OCI-LY7 (cell line): ENCODE measurements around the gene CYP4F2. TPM values are rescaled to one million over a fixed set of nuclear protein-coding genes. Genes with fewer than 3 reads are reported as not detected.

Source experiments
- BruUV-seq: library from RNA; stranded (reverse); fragments of 400-500 nt; replicated peaks from 2 replicates; lab custom pipeline; 2021; lab: Mats Ljungman, UMichigan
- CTCF ChIA-PET: fragments of 300-600 bp; sonication (Branson Sonifier 250); formaldehyde crosslinking; loops from one replicate; lab custom pipeline; 2022; ENCODE audit warnings: antibody characterized with exemption; ENCODE audit not compliant: unreplicated experiment; lab: Charles Lee
- POLR2A ChIA-PET: fragments of 300-600 bp; sonication (Branson Sonifier 250); formaldehyde crosslinking; loops from one replicate; lab custom pipeline; 2022; ENCODE audit warnings: antibody characterized with exemption; lab: Charles Lee
- DNase-seq: peaks from one replicate; pipeline ENCODE4 v3.0.0-alpha.2; 2015; ENCODE audit warnings: low spot score
- H2AFZ ChIP-seq: fragments of 200-600 bp; sonication (generic), shearing (Covaris generic); 2 replicates; pipeline ENCODE4 v1.6.1; 2014; ENCODE audit warnings: mild to moderate bottlenecking, antibody characterized with exemption, low read length, moderate library complexity
- H3K27ac ChIP-seq: fragments of 200-600 bp; sonication (generic); 2 replicates; pipeline ENCODE4 v1.5.1; 2014; ENCODE audit warnings: mixed run types, low read depth, mild to moderate bottlenecking, moderate library complexity, low read length, inconsistent platforms; ENCODE audit not compliant: poor library complexity, severe bottlenecking
- H3K36me3 ChIP-seq: fragments of 200-600 bp; sonication (generic); 2 replicates; pipeline ENCODE4 v1.6.1; 2014; ENCODE audit warnings: mild to moderate bottlenecking, antibody characterized with exemption, low read length, moderate library complexity, mixed read lengths; ENCODE audit not compliant: insufficient read depth
- H3K4me1 ChIP-seq: fragments of 200-600 bp; sonication (generic); 2 replicates; pipeline ENCODE4 v1.5.1; 2014; ENCODE audit warnings: mild to moderate bottlenecking, low read length; ENCODE audit not compliant: insufficient read depth, poor library complexity, severe bottlenecking
- H3K4me2 ChIP-seq: fragments of 200-600 bp; sonication (generic); 2 replicates; pipeline ENCODE4 v1.6.1; 2014; ENCODE audit warnings: mild to moderate bottlenecking, low read length
- H3K4me3 ChIP-seq: fragments of 200-600 bp; sonication (generic); 2 replicates; pipeline ENCODE4 v1.5.1; 2014; ENCODE audit warnings: mild to moderate bottlenecking, low read depth, low read length; ENCODE audit not compliant: poor library complexity, severe bottlenecking
- H3K79me2 ChIP-seq: fragments of 200-600 bp; sonication (generic); 2 replicates; pipeline ENCODE4 v1.6.1; 2016; ENCODE audit warnings: low read depth, mild to moderate bottlenecking, low read length, moderate library complexity, mixed read lengths; ENCODE audit not compliant: insufficient read depth
- H3K9me2 ChIP-seq: fragments of 200-600 bp; sonication (generic); 2 replicates; pipeline ENCODE4 v1.6.1; 2016; ENCODE audit warnings: mild to moderate bottlenecking, low read length, mixed read lengths; ENCODE audit not compliant: insufficient read depth
- H3K9me3 ChIP-seq: fragments of 200-600 bp; sonication (generic); 2 replicates; pipeline ENCODE4 v1.6.1; 2014; ENCODE audit warnings: mild to moderate bottlenecking, mixed run types, low read length, mixed read lengths
- H4K20me1 ChIP-seq: fragments of 200-600 bp; sonication (generic); 2 replicates; pipeline ENCODE4 v1.6.1; 2014; ENCODE audit warnings: mild to moderate bottlenecking, antibody characterized with exemption, low read length, moderate library complexity, mixed read lengths; ENCODE audit not compliant: insufficient read depth
- EZH2phosphoT487 ChIP-seq: fragments of 200-600 bp; sonication (generic); IDR thresholded peaks from 2 replicates; pipeline ENCODE4 v1.6.1; 2018; ENCODE audit warnings: low read depth, borderline replicate concordance, mild to moderate bottlenecking, mixed run types, antibody characterized with exemption, low read length, moderate library complexity, mixed read lengths
- intact Hi-C: fragments of 100-400 bp; cut with micrococcal nuclease; formaldehyde crosslinking; loops from one replicate; pipeline ENCODE4 v1.10.0; 2022; ENCODE audit not compliant: unreplicated experiment
- total RNA-seq, 2 experiments: library from RNA; depleted of rRNA in 1 of 2; stranded (reverse); fragments of >200 nt in 1 of 2; shearing (Covaris generic) in 1 of 2; gene quantifications; 2 replicates each; pipeline ENCODE4 v1.2.3, GENCODE V29; 2014 to 2022
- TF ChIP-seq, protein P1 (sequence below): fragments of 200-600 bp; sonication (generic); conservative IDR thresholded peaks from 2 replicates; pipeline ENCODE4 v1.5.1; 2014; ENCODE audit warnings: mild to moderate bottlenecking, antibody characterized with exemption, low read length, moderate library complexity, mixed read lengths

CYP4F2 gene
- total RNA-seq, 2 experiments from 2014 or later: not detected

DNA sequence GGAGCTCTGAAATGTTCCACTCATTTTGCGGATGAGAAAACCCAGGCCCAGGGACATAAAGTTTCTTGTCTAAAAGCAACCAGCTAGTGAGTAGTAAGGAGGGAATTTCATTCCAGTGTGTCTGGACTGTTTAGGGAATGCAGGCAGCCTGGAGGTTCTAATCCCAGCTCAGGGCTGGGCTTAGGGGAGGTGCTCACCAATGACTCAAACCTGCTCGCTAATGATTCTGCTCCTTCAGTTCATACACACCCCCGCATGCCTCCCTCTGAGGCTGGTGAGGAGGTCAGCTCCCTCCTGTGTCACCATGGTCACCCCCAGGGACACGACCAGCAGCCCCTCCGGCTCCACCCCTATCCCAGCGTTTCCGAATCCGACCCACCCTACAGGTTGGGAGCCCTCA, 34.6 kb downstream of the CYP4F2 start:
- no peak overlapping the region for H2AFZ ChIP-seq
- H3K79me2 ChIP-seq: no peaks in the 10 kb centered on the region
- ChIA-PET CTCF (no interaction called here), POLR2A (no interaction called here)
- H4K20me1 ChIP-seq: no peaks in the 10 kb centered on the region
- H3K27ac ChIP-seq: no peak overlapping the region
- H3K36me3 ChIP-seq: no peaks in the 10 kb centered on the region
- H3K4me1 ChIP-seq: no peaks in the 10 kb centered on the region
- BruUV-seq: no TSS peak
- no peak for TF ChIP-seq EZH2phosphoT487
- TF ChIP-seq, protein P1, sequence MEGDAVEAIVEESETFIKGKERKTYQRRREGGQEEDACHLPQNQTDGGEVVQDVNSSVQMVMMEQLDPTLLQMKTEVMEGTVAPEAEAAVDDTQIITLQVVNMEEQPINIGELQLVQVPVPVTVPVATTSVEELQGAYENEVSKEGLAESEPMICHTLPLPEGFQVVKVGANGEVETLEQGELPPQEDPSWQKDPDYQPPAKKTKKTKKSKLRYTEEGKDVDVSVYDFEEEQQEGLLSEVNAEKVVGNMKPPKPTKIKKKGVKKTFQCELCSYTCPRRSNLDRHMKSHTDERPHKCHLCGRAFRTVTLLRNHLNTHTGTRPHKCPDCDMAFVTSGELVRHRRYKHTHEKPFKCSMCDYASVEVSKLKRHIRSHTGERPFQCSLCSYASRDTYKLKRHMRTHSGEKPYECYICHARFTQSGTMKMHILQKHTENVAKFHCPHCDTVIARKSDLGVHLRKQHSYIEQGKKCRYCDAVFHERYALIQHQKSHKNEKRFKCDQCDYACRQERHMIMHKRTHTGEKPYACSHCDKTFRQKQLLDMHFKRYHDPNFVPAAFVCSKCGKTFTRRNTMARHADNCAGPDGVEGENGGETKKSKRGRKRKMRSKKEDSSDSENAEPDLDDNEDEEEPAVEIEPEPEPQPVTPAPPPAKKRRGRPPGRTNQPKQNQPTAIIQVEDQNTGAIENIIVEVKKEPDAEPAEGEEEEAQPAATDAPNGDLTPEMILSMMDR: no peak
- intact Hi-C loops: no loop called here
- H3K4me2 ChIP-seq: no peak overlapping the region
- H3K9me2 ChIP-seq: no peaks in the 10 kb centered on the region
- no peak overlapping the region for H3K4me3 ChIP-seq
- DNase-seq: no peak
- H3K9me3 ChIP-seq: no peaks in the 10 kb centered on the region

DNA sequence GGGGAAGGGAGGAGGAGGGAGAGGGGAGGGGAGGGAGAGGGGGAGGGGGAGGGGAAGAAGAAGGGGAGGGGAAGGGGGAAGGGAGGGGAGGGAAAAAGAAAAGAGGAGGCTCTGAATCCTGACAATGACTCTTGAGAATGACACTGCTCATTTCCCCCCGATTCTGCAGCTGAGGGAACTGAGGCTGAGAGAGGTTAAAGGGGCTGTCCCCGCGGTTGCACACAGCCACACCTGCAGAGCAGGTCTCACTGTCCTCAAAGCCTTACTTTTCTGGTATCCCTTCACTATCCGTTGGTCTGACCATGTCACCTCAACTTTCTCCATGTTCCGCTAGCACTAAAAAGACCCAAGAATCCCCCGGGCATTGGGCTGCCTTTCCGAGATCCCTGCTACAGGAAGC, 35.4 kb downstream of the CYP4F2 start:
- no peak for DNase-seq
- H3K9me2 ChIP-seq: no peaks in the 10 kb centered on the region
- no TSS peak for BruUV-seq
- no peak overlapping the region for H3K4me3 ChIP-seq
- no peaks in the 10 kb centered on the region for H3K9me3 ChIP-seq
- TF ChIP-seq, protein P1: no peak
- TF ChIP-seq EZH2phosphoT487: no peak
- H3K4me1 ChIP-seq: no peaks in the 10 kb centered on the region
- no peak overlapping the region for H3K4me2 ChIP-seq
- H3K36me3 ChIP-seq: no peaks in the 10 kb centered on the region
- POLR2A ChIA-PET: no interaction called here
- H3K79me2 ChIP-seq: no peaks in the 10 kb centered on the region
- H3K27ac ChIP-seq: no peak overlapping the region
- CTCF ChIA-PET: no interaction called here
- intact Hi-C loops: no loop called here
- H2AFZ ChIP-seq: no peak overlapping the region
- no peaks in the 10 kb centered on the region for H4K20me1 ChIP-seq

DNA sequence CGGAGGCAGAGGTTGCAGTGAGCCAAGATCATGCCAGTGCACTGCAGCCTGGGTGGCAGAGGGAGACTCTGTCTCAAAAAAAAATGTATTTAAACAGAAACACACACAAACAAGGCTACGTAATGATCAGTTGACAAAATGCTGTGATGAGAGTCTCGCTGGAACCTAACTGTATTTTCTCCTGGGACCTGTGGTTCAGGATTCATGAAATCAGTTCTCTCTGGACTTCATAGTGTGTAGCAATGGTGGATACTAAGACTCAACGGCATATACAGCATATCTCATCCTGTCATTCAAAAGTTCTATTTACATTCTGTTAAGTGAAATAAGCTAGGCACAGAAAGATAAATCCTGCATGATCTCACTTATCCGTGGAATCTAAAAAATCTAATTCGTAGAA, 37.4 kb downstream of the CYP4F2 start:
- intact Hi-C loops: no loop called here
- ChIA-PET CTCF (no interaction called here), POLR2A (no interaction called here)
- no peak overlapping the region for H3K27ac ChIP-seq
- H3K4me1 ChIP-seq: no peaks in the 10 kb centered on the region
- no peak overlapping the region for H2AFZ ChIP-seq
- no peaks in the 10 kb centered on the region for H4K20me1 ChIP-seq
- H3K9me3 ChIP-seq: no peaks in the 10 kb centered on the region
- no peaks in the 10 kb centered on the region for H3K9me2 ChIP-seq
- TF ChIP-seq, protein P1: no peak
- TF ChIP-seq EZH2phosphoT487: no peak
- H3K36me3 ChIP-seq: no peaks in the 10 kb centered on the region
- no peak overlapping the region for H3K4me3 ChIP-seq
- no peak for DNase-seq
- no TSS peak for BruUV-seq
- H3K79me2 ChIP-seq: no peaks in the 10 kb centered on the region
- H3K4me2 ChIP-seq: no peak overlapping the region
